ENCODE measurements around the gene PRRC1. TPM values are rescaled to one million over a fixed set of nuclear protein-coding genes. Genes with fewer than 3 reads are reported as not detected.

PRRC1 gene
- total and polyA plus RNA-seq, 3 donors from 2014 or later, result 32.2 to 53.6 (median 45.6) TPM

DNA sequence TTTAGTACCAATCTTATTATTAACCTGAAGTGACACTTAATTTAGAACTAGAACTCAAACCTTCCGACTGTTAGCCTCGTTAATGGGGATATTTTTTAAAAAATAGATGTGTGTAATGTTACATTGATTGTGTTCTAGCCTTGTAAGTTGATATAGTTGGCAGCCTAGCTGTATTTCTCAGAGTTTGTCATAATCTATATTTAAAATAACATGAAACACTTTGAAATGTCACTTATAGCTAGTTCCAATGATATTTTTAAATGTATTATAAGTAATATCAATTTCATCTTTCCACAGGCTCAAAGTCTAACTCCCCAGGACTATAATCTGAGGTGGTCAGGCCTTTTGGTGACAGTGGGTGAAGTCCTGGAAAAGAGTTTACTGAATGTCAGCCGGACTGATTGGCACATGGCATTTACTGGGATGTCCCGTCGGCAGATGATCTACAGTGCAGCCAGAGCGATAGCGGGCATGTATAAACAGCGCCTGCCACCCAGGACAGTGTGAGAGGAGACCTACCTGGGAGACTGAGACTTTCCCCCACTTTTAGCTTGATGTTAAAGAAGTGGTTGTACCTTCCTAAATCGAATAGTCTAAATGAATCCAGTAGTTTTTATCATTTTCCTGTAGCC is 34.1 kb downstream of the PRRC1 start:
- no peak overlapping the region for H3K4me3 ChIP-seq
- no peaks in the 10 kb centered on the region for H3K4me1 ChIP-seq
- TF ChIP-seq POLR2A (IDR thresholded peaks at IDR 0.05), result no peak
- TF ChIP-seq, protein P1, sequence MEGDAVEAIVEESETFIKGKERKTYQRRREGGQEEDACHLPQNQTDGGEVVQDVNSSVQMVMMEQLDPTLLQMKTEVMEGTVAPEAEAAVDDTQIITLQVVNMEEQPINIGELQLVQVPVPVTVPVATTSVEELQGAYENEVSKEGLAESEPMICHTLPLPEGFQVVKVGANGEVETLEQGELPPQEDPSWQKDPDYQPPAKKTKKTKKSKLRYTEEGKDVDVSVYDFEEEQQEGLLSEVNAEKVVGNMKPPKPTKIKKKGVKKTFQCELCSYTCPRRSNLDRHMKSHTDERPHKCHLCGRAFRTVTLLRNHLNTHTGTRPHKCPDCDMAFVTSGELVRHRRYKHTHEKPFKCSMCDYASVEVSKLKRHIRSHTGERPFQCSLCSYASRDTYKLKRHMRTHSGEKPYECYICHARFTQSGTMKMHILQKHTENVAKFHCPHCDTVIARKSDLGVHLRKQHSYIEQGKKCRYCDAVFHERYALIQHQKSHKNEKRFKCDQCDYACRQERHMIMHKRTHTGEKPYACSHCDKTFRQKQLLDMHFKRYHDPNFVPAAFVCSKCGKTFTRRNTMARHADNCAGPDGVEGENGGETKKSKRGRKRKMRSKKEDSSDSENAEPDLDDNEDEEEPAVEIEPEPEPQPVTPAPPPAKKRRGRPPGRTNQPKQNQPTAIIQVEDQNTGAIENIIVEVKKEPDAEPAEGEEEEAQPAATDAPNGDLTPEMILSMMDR (IDR thresholded peaks at IDR 0.05), result no peak
- no peaks in the 10 kb centered on the region for H3K27me3 ChIP-seq
- intact Hi-C loops (cut with DNase I; ENCODE audit: low total_unique reads), result no loop called here
- no peaks in the 10 kb centered on the region for H3K9me3 ChIP-seq
- H3K27ac ChIP-seq, result no peak overlapping the region
- H3K36me3 ChIP-seq (ENCODE audit: low read depth, missing control alignments), result no peaks in the 10 kb centered on the region
- DNase-seq, result no peak
- 90 to 94% methylated on average over 9 of the region's 9 CpGs for WGBS, 2 donors

DNA sequence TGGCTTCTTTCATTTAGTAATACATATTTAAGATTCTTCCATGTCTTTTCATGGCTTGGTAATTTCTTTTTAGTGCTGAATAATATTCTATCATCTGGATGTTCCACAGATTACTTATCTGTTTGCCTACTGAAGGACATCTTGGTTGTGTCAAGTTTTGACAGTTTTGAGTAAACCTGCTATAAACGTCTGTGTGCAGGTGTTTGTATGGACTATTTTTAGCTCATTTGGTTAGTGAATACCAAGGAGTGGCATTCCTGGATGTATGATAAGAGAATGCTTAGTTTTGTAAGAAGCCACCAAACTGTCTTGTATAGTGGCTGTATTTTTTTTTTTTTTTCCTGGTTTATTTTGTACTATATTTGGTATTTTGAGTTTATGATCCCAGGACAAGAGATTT is 38.4 kb downstream of the PRRC1 start:
- TF ChIP-seq POLR2A (IDR thresholded peaks at IDR 0.05), result no peak
- TF ChIP-seq, protein P1 (IDR thresholded peaks at IDR 0.05), result no peak
- DNase-seq, result no peak

DNA sequence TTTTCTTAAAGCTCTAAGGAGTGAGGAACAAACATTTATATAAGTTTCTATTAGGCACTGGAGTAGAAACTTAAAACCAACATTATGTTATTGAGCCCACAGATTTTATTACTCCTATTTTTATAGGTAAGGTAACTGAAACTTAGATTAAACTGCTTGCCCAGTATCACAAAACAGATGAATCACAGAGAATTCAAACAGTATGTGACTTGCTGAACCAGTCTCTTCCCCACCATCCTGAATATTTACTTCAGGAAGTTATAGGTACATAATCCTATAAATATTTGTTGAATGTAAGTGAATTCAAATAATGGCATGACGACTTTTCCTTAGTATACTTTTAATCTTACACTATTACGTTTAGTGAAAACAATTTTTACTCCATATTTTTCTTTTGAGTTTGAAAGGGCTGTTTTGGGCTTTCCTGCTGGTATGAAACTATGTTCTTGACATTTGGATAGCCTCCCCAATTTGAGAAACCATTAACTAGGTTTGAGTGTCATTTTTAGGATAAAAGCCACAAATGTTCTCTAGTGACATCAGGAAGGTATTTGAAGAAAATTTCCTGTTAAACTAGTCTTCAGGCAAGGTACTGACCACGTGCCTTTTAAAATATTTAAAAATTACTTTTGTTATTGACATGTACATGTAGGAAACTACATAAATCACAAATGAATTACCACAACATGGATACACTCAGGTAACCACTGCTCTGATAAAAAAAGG is 39.3 kb downstream of the PRRC1 start:
- Histone ChIP-seq H3K27ac (no peak overlapping the region), H3K36me3 (ENCODE audit: low read depth, missing control alignments) (no peaks in the 10 kb centered on the region), H3K4me3 (no peak overlapping the region), H3K4me1 (no peaks in the 10 kb centered on the region), H3K9me3 (no peaks in the 10 kb centered on the region), H3K27me3 (no peaks in the 10 kb centered on the region)
- no peak for TF ChIP-seq POLR2A (IDR thresholded peaks at IDR 0.05)
- TF ChIP-seq, protein P1 (IDR thresholded peaks at IDR 0.05), result no peak
- intact Hi-C loops (cut with DNase I; ENCODE audit: low total_unique reads), result no loop called here
- no peak for DNase-seq
- WGBS, 2 donors, result 89% methylated on average over 3 of the region's 3 CpGs

More for the DNA sequence above, 38.4 kb downstream of the PRRC1 start:
- H3K27me3 ChIP-seq, result no peaks in the 10 kb centered on the region
- H3K4me1 ChIP-seq, result no peaks in the 10 kb centered on the region
- intact Hi-C loops (cut with DNase I; ENCODE audit: low total_unique reads), result no loop called here
- WGBS, 2 donors, result 30 to 36% methylated on average over 1 of the region's 1 CpG
- no peak overlapping the region for H3K4me3 ChIP-seq
- H3K9me3 ChIP-seq, result no peaks in the 10 kb centered on the region
- H3K27ac ChIP-seq, result no peak overlapping the region
- H3K36me3 ChIP-seq (ENCODE audit: low read depth, missing control alignments), result no peaks in the 10 kb centered on the region

DNA sequence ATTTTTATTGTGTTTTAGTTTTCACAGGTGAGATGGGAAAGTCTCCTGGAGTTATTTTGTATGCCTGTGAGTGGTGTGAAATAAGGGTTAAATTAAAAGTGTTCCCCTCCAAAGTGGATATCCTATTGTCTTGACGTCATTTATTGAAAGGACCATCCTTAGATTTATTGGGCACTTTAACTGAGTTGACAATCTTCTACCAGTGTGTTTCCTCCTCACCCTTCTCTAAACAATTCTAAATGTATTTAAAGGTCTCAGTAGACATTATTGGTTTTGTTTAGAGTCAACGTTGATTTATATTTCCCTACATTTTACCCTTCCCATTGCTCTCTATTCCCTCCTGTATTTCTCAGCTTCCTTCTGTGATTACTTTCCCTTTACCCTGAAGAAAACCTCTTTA is 40.8 kb downstream of the PRRC1 start:
- Histone ChIP-seq H3K27me3 (no peaks in the 10 kb centered on the region), H3K4me1 (peaks cover 2% of the 10 kb centered on the region), H3K9me3 (no peaks in the 10 kb centered on the region), H3K36me3 (ENCODE audit: low read depth, missing control alignments) (no peaks in the 10 kb centered on the region), H3K4me3 (no peak overlapping the region), H3K27ac (no peak overlapping the region)
- intact Hi-C loops (cut with DNase I; ENCODE audit: low total_unique reads), result no loop called here
- TF ChIP-seq, protein P1 (IDR thresholded peaks at IDR 0.05), result no peak
- no peak for TF ChIP-seq POLR2A (IDR thresholded peaks at IDR 0.05)
- 83 to 86% methylated on average over 2 of the region's 2 CpGs for WGBS, 2 donors
- DNase-seq, result no peak
